NCI-H187 (cell line): ENCODE data around the gene THRB.

ENCODE experiments used
- DNase-seq, 2 experiments: peaks; one replicate each; lab custom pipeline; 2025; lab: John Stamatoyannopoulos, UW

The THRB gene

GRCh38 chr3:24139463-24140412 lies 354.9 kb downstream of the THRB start:
- no peak for DNase-seq

- no peak for DNase-seq
These were observed 355.8 kb downstream of the THRB start for GRCh38 chr3:24138876-24139256.

GRCh38 chr3:24137958-24138875 lies 356.4 kb downstream of the THRB start:
- no peak for DNase-seq

GRCh38 chr3:24137334-24137733 lies 357.3 kb downstream of the THRB start:
- no peak for DNase-seq

- no peak for DNase-seq
These were observed 357.9 kb downstream of the THRB start for GRCh38 chr3:24136624-24137310.

- DNase-seq = no peak
These were observed 359.4 kb downstream of the THRB start for GRCh38 chr3:24135280-24135679.

- DNase-seq = no peak
These were observed 360.7 kb downstream of the THRB start for GRCh38 chr3:24133942-24134341.

GRCh38 chr3:24133436-24133835 lies 361.2 kb downstream of the THRB start:
- DNase-seq = no peak

GRCh38 chr3:24129549-24129948 lies 365.1 kb downstream of the THRB start:
- peak in 1 of 2 experiments; percentile 8 for DNase-seq

- DNase-seq = no peak
These were observed 366.2 kb downstream of the THRB start for GRCh38 chr3:24128199-24129005.

GRCh38 chr3:24123596-24123995 lies 371.1 kb downstream of the THRB start:
- no peak for DNase-seq

GRCh38 chr3:24120434-24120833 lies 374.2 kb downstream of the THRB start:
- no peak for DNase-seq

- DNase-seq = no peak
These were observed 375.3 kb downstream of the THRB start for GRCh38 chr3:24119321-24119751.

- DNase-seq = no peak
These were observed 377.1 kb downstream of the THRB start for GRCh38 chr3:24117508-24117907.

- no peak for DNase-seq
These were observed 382.9 kb downstream of the THRB start for GRCh38 chr3:24111711-24112110.

GRCh38 chr3:24110051-24110450 lies 384.6 kb downstream of the THRB start:
- DNase-seq = no peak

GRCh38 chr3:24101676-24102168 lies 392.9 kb downstream of the THRB start:
- DNase-seq = no peak

GRCh38 chr3:24100696-24101402 lies 393.8 kb downstream of the THRB start:
- no peak for DNase-seq

- no peak for DNase-seq
These were observed 397.9 kb downstream of the THRB start for GRCh38 chr3:24096695-24097290.

- DNase-seq = no peak
These were observed 398.4 kb downstream of the THRB start for GRCh38 chr3:24096271-24096670.
